Adipocyte (in vitro differentiated cells): ENCODE data around the gene TIAM2.
"Not testable (repeated sequence)": the region's sequence is repeated elsewhere in the genome, so short reads cannot be mapped to it uniquely, and the experiment has no call there.

Experiments used
- DNase-seq: peaks from one replicate; pipeline ENCODE4 v3.0.0-alpha.2; 2015; ENCODE audit warnings: low read depth
- H3K27me3 ChIP-seq: replicated peaks from 2 replicates; pipeline ENCODE4 v1.7.0; 2013; ENCODE audit warnings: mild to moderate bottlenecking, low read length, moderate library complexity; ENCODE audit not compliant: control insufficient read depth, insufficient read depth
- H3K36me3 ChIP-seq: 2 replicates; pipeline ENCODE4 v1.7.0; 2013; ENCODE audit warnings: low read length, mild to moderate bottlenecking, moderate library complexity; ENCODE audit not compliant: control insufficient read depth, insufficient read depth, severe bottlenecking
- H3K4me1 ChIP-seq: 2 replicates; pipeline ENCODE4 v1.7.0; 2013; ENCODE audit warnings: mild to moderate bottlenecking, low read length, moderate library complexity; ENCODE audit not compliant: control insufficient read depth, insufficient read depth
- H3K4me3 ChIP-seq: 2 replicates; pipeline ENCODE4 v1.7.0; 2013; ENCODE audit warnings: mild to moderate bottlenecking, low read length, moderate library complexity
- H3K9ac ChIP-seq: 2 replicates; pipeline ENCODE4 v1.7.0; 2013; ENCODE audit warnings: mild to moderate bottlenecking, low read length, moderate library complexity
- H3K9me3 ChIP-seq: 2 replicates; pipeline ENCODE4 v1.7.0; 2013; ENCODE audit warnings: mild to moderate bottlenecking, low read length, moderate library complexity; ENCODE audit not compliant: control insufficient read depth

The TIAM2 gene

DNA sequence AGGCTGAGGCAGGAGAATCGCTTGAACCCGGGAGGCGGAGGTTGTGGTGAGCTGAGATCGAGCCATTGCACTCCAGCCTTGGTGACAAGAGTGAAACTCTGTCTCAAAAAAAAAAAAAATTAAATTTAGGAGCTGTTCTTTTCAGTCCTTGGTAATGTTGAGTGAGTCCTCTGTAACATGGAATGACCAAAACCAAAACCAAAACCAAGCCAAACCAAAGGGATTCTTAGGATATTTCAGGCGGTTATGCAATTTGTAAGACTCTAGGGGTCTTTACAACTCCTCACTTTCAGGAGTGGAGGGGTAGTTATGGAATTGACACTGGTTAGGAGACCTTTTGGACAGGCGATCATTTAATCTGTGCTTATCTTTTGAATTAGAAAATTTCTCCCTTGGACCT is 15.8 kb downstream of the TIAM2 start:
- H3K9me3 ChIP-seq: no peaks in the 10 kb centered on the region
- no peaks in the 10 kb centered on the region for H3K36me3 ChIP-seq
- no peak for DNase-seq
- H3K4me3 ChIP-seq: no peak overlapping the region
- H3K27me3 ChIP-seq: no peaks in the 10 kb centered on the region
- H3K9ac ChIP-seq: no peak overlapping the region
- peaks cover 14% of the 10 kb centered on the region for H3K4me1 ChIP-seq

- peaks cover 19% of the 10 kb centered on the region for H3K4me1 ChIP-seq
- no peaks in the 10 kb centered on the region for H3K27me3 ChIP-seq
- no peaks in the 10 kb centered on the region for H3K9me3 ChIP-seq
- H3K36me3 ChIP-seq: no peaks in the 10 kb centered on the region
- H3K4me3 ChIP-seq: no peak overlapping the region
- no peak for DNase-seq
- H3K9ac ChIP-seq: no peak overlapping the region
These were observed 16.7 kb downstream of the TIAM2 start for GRCh38 chr6:155011809-155012291.

- no peak overlapping the region for H3K4me3 ChIP-seq
- H3K9me3 ChIP-seq: no peaks in the 10 kb centered on the region
- H3K9ac ChIP-seq: no peak overlapping the region
- H3K36me3 ChIP-seq: no peaks in the 10 kb centered on the region
- H3K4me1 ChIP-seq: peaks cover 19% of the 10 kb centered on the region
- H3K27me3 ChIP-seq: no peaks in the 10 kb centered on the region
- DNase-seq: no peak
These were observed 18.4 kb downstream of the TIAM2 start for GRCh38 chr6:155013457-155013876.

DNA sequence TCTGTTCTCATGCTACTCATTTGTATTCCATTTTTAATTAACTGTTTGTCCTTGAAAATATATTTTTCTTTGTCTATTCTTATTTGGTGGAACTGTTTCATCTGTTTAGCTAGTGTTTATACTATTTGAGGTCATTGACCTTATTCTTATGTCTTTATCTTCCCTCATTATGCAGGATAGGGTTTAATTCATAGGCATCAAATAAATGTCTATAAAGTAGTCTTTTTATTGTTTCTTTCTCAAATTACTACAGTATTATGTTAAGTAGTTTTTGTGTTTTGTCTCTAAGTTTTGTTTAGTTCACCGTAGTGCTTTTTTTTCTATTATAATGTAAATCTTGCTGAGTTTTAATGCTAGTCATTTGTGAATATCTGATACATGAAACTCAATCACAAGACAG is 19.0 kb downstream of the TIAM2 start:
- Histone ChIP-seq H3K4me3 (no peak overlapping the region), H3K9ac (no peak overlapping the region), H3K27me3 (no peaks in the 10 kb centered on the region), H3K9me3 (no peaks in the 10 kb centered on the region), H3K4me1 (peaks cover 19% of the 10 kb centered on the region), H3K36me3 (no peaks in the 10 kb centered on the region)
- no peak for DNase-seq

DNA sequence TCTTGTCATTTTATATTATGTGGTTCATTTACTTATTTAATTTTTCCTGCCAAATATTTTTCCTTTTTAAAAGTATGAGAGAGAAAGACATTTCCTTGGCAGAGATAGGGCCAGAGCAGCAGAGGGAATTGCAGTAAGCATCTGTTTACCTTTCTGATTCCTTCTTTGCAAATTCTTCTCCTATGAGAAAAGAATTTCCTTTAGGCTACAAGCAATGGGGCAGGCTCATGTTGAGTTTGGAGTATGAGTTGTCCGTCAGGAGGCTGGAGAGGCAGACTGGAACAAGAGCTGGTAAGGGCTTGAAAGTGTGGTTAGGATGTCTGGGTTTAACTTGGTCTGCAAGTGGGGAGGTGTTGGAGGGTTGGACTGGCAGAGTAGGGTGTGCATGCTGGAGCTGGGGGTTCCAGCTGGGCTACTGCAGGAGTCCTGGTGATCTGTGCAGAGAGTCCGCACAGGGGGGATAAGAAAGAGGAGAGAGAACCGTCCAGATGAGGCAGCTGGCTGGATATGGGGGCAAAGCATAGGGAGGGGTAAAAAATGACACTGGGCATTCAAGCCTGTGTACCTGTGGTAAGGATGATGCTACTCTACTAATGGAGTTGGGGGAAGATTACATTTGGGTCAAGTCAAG is 19.7 kb downstream of the TIAM2 start:
- peak; percentile 86 for DNase-seq

DNA sequence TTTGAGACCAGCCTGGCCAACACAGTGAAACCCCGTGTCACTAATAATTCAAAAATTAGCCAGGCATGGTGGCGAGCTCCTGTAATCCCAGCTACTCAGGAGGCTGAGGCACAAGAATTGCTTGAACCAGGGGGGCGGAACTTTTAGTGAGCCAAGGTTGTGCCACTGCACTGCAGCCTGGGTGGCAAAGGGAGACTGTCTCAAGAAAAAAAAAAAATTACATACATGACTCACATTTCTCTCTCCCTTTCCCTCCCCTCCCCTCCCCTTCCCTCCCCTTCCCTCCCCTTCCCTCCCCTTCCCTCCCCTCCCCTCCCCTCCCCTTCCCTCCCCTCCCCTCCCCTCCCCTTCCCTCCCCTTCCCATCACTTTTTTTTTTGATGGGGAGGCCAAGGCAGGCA is 23.3 kb downstream of the TIAM2 start:
- H3K36me3 ChIP-seq, H3K9me3 ChIP-seq, H3K9ac ChIP-seq, H3K4me3 ChIP-seq, DNase-seq, H3K27me3 ChIP-seq: not testable (repeated sequence)
- peaks cover 28% of the 10 kb centered on the region for H3K4me1 ChIP-seq

More for the DNA sequence above, 19.7 kb downstream of the TIAM2 start:
- Histone ChIP-seq H3K27me3 (no peaks in the 10 kb centered on the region), H3K4me3 (no peak overlapping the region), H3K9me3 (no peaks in the 10 kb centered on the region), H3K36me3 (no peaks in the 10 kb centered on the region), H3K9ac (no peak overlapping the region), H3K4me1 (peaks cover 19% of the 10 kb centered on the region)

- Histone ChIP-seq H3K4me1 (peaks cover 23% of the 10 kb centered on the region), H3K27me3 (no peaks in the 10 kb centered on the region), H3K4me3 (no peak overlapping the region), H3K9me3 (no peaks in the 10 kb centered on the region), H3K9ac (no peak overlapping the region), H3K36me3 (no peaks in the 10 kb centered on the region)
- DNase-seq: no peak
These were observed 26.6 kb downstream of the TIAM2 start for GRCh38 chr6:155021680-155022079.

DNA sequence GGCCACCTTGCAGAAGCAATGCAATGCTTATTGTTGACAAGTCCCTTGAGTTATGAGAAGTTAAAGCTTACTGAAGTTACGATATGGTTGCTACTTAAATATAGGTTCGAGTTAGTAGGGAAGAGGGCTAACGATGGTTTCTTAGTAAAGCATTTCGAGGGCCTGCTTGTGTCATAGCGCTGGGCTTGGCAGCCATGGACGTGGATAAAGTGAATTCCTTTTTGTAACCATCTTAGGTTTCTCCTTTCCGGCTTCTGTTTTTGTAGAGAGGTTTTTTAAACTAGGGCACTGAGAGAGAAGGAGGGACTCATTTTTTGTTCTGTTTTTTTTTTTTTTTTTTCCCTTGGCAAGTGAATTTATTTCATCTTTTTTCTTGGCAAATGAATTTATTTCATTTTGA is 27.6 kb downstream of the TIAM2 start:
- no peaks in the 10 kb centered on the region for H3K27me3 ChIP-seq

DNA sequence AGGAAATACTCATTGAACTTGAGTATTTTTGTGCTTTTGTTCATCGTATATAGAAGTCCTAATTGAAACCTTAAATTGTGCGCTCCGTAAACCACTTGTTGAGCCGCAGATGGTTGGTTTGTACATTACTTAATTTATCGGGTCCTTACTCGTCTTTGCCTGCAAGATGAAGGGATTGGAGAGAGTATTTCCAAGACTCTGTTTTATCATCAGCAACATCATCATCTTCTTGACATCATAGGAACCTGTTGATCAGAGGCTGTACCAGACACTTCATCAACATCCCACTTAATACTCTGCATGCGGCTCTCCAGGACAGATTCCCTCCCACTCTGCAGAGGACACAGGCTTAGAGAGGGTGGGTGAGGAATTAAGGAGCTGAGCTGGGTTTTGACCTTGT is 28.6 kb downstream of the TIAM2 start:
- H3K9me3 ChIP-seq: no peaks in the 10 kb centered on the region
- no peak for DNase-seq
- H3K27me3 ChIP-seq: no peaks in the 10 kb centered on the region
- H3K4me1 ChIP-seq: peaks cover 24% of the 10 kb centered on the region
- H3K4me3 ChIP-seq: no peak overlapping the region
- H3K9ac ChIP-seq: no peak overlapping the region
- no peaks in the 10 kb centered on the region for H3K36me3 ChIP-seq

More for the DNA sequence above, 27.6 kb downstream of the TIAM2 start:
- H3K9ac ChIP-seq: no peak overlapping the region
- no peak overlapping the region for H3K4me3 ChIP-seq
- H3K36me3 ChIP-seq: no peaks in the 10 kb centered on the region
- peaks cover 24% of the 10 kb centered on the region for H3K4me1 ChIP-seq
- no peak for DNase-seq
- H3K9me3 ChIP-seq: no peaks in the 10 kb centered on the region

DNA sequence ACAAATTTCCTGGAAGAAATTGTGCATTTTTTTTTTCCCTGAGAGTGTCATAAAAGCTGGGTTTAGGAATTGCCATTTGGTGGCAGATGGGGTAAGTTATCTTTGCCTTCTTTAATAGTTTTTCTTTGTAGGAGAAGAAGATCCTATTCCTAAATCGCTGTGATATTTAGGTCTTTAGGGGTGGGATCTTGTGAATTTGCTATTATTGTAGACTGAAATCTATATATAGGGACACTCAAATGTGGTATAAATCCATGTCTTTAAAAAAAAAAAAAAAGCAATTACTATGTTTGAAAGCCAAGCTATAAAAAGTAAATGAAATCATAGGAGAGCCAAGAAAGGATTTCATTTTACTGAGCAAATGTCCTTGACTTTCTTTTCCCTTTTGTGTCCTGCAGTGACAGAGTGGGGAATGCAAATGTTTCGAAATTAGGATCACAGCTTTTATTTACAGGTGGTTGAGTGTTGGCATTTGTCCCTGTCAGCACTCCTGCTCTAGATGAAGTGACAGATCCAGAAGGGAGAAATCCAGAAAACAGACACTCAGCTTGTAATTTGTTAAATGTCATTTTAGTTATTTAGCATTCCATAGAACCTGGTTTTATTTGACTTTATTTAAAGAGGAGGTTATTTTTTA is 29.4 kb downstream of the TIAM2 start:
- no peak for DNase-seq

GRCh38 chr6:155026022-155026705 is 31.0 kb downstream of the TIAM2 start:
- Histone ChIP-seq H3K9ac (no peak overlapping the region), H3K9me3 (no peaks in the 10 kb centered on the region), H3K4me1 (peaks cover 24% of the 10 kb centered on the region), H3K27me3 (no peaks in the 10 kb centered on the region), H3K36me3 (no peaks in the 10 kb centered on the region), H3K4me3 (peak overlapping the region; percentile 38)
- DNase-seq: peak; percentile 80

More for the DNA sequence above, 29.4 kb downstream of the TIAM2 start:
- no peaks in the 10 kb centered on the region for H3K27me3 ChIP-seq
- H3K4me1 ChIP-seq: peaks cover 24% of the 10 kb centered on the region
- no peaks in the 10 kb centered on the region for H3K9me3 ChIP-seq
- no peak overlapping the region for H3K9ac ChIP-seq
- H3K4me3 ChIP-seq: no peak overlapping the region
- no peaks in the 10 kb centered on the region for H3K36me3 ChIP-seq
